Measurements from ENCODE around the gene ADAMTS8.

DNA sequence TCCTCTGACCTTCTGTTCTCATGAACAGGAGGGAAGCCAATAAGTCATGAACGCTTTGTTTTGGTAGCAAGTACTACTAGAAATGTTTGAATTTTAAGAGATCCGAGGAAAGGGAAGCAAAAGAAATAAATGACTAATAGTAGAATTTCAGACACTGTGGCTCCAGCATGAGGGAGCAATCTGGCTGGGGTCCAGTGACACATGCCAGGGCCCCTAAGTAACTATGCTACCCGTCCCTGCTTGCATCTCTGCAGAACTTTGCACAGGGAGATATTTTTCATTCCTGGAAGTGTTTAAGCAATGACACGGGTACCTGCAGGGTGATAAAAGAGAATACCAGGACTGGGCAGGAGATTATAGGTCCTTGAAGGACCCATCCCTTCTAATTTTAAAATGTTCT, 7.3 kb upstream of the ADAMTS8 start:
- TF ChIP-seq, protein P1, sequence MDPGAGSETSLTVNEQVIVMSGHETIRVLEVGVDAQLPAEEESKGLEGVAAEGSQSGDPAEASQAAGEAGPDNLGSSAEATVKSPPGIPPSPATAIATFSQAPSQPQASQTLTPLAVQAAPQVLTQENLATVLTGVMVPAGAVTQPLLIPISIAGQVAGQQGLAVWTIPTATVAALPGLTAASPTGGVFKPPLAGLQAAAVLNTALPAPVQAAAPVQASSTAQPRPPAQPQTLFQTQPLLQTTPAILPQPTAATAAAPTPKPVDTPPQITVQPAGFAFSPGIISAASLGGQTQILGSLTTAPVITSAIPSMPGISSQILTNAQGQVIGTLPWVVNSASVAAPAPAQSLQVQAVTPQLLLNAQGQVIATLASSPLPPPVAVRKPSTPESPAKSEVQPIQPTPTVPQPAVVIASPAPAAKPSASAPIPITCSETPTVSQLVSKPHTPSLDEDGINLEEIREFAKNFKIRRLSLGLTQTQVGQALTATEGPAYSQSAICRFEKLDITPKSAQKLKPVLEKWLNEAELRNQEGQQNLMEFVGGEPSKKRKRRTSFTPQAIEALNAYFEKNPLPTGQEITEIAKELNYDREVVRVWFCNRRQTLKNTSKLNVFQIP (CRISPR knock-in tag; IDR thresholded peaks at IDR 0.05; ENCODE audit: borderline replicate concordance, low read depth), result no peak
- TF ChIP-seq ARNTL (CRISPR knock-in tag; IDR thresholded peaks at IDR 0.05; ENCODE audit: borderline replicate concordance, low read depth) (no peak), RARB (CRISPR knock-in tag; IDR thresholded peaks at IDR 0.05) (no peak), ZFP30 (CRISPR knock-in tag; IDR thresholded peaks at IDR 0.05) (no peak), ZFP3 (CRISPR knock-in tag; IDR thresholded peaks at IDR 0.05) (no peak), GLIS3 (CRISPR knock-in tag; IDR thresholded peaks at IDR 0.05) (no peak), TOX (CRISPR knock-in tag; IDR thresholded peaks at IDR 0.05; ENCODE audit: borderline replicate concordance) (no peak), ZNF565 (CRISPR knock-in tag; conservative IDR thresholded peaks at IDR 0.05; ENCODE audit: low read depth) (no peak), PPARA (CRISPR knock-in tag; IDR thresholded peaks at IDR 0.05; ENCODE audit: borderline replicate concordance) (no peak), OSR1 (CRISPR knock-in tag; IDR thresholded peaks at IDR 0.05) (no peak), CSRNP3 (CRISPR knock-in tag; IDR thresholded peaks at IDR 0.05) (no peak), ISL1 (CRISPR knock-in tag; IDR thresholded peaks at IDR 0.05) (no peak)
- TF ChIP-seq, protein P2, sequence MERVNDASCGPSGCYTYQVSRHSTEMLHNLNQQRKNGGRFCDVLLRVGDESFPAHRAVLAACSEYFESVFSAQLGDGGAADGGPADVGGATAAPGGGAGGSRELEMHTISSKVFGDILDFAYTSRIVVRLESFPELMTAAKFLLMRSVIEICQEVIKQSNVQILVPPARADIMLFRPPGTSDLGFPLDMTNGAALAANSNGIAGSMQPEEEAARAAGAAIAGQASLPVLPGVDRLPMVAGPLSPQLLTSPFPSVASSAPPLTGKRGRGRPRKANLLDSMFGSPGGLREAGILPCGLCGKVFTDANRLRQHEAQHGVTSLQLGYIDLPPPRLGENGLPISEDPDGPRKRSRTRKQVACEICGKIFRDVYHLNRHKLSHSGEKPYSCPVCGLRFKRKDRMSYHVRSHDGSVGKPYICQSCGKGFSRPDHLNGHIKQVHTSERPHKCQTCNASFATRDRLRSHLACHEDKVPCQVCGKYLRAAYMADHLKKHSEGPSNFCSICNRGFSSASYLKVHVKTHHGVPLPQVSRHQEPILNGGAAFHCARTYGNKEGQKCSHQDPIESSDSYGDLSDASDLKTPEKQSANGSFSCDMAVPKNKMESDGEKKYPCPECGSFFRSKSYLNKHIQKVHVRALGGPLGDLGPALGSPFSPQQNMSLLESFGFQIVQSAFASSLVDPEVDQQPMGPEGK (CRISPR knock-in tag; IDR thresholded peaks at IDR 0.05; ENCODE audit: borderline replicate concordance), result no peak
- TF ChIP-seq, protein P3, sequence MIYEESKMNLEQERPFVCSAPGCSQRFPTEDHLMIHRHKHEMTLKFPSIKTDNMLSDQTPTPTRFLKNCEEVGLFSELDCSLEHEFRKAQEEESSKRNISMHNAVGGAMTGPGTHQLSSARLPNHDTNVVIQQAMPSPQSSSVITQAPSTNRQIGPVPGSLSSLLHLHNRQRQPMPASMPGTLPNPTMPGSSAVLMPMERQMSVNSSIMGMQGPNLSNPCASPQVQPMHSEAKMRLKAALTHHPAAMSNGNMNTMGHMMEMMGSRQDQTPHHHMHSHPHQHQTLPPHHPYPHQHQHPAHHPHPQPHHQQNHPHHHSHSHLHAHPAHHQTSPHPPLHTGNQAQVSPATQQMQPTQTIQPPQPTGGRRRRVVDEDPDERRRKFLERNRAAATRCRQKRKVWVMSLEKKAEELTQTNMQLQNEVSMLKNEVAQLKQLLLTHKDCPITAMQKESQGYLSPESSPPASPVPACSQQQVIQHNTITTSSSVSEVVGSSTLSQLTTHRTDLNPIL (CRISPR knock-in tag; IDR thresholded peaks at IDR 0.05; ENCODE audit: low read depth), result no peak
